GM03348 (cell line): Measurements from ENCODE around the gene TENM3.

Experiments used
- DNase-seq: peaks from one replicate; pipeline ENCODE4 v3.0.0; 2012; ENCODE audit warnings: low spot score

Gene TENM3

DNA sequence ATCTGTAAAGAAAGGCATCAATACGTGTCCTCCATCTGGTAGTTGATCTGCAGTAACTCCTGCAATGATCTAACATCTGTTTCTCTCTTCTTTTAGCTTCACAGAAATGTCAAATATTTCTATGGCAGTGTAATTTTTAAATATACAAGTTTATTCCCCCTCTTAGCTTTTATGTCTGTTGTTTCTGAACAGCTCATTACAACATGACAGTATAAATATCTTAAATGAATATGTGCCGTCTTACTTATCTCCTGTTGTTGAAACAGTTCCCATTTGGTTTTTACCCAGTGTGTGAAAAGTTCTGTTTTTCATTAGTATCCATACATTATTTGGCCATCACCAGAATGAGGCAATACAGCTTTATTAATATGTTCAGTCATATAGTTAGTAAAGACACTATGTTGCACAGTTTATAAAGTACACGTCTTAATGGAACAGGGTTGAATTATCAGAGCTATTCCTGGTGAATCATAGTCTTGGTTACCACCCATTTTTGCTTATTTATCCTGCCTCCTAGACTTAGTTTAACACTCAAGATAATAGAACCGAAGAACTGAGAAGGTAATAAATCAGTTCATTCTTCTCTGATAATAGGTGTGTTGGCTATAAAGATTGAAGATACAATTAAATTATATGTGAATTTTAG is 321.6 kb downstream of the TENM3 start:
- peak; percentile 9 for DNase-seq

DNA sequence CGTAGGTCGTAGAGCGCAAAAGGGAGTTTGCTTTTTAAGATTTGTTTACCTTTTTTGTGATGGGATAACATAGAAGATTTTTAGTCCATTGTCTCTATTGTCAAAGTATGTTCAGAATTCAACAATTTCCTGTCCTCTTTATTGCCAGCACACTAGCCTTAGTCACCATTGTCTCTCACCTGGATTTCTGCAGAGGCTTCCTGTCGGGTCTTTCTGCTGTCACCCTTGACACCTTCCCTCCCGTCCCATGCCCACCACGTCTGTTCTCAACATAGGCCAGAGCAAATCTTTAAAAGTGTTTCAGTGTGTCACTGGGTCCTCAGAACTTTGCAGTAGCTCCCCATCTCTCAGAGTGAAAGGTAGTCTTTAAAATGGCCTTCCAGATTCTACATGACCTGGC is 323.9 kb downstream of the TENM3 start:
- DNase-seq, result no peak

DNA sequence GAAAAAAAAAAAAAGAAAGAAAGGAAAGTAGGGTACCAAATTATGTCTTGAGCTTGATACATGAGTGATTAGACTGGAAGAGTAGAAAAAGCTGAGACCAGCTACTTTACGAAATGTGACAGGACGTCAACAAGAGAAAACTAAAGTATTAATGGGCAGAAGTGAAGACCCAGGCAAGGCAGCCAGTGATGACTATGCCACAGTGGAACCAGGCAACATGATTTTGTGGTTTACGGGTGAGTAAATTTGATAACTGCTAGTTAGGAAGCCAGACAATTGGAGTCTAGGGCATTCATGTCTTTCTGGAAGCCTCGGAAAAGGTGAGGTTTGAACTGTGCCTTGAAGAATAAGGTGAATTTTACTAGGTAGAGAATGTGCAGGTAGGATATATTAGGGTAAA is 326.4 kb downstream of the TENM3 start:
- DNase-seq, result no peak

DNA sequence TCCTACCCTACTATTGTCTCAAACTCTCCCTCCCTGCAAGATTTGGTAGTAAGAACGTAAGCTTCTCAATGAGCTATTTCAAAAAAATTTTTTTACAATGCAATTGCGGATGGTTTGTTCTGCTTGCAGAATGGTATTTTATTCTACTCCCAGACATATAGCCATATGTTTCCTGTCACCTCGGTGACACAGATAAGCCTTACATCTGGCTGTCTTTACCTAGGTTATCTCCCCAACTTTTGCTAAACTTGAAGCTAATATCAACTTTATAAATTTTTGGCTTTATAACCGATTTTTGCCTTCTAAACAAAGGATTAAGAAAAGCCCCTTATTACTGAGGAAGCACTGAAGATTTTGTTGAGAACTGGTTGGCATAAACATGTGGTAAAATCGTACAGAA is 331.5 kb downstream of the TENM3 start:
- no peak for DNase-seq

DNA sequence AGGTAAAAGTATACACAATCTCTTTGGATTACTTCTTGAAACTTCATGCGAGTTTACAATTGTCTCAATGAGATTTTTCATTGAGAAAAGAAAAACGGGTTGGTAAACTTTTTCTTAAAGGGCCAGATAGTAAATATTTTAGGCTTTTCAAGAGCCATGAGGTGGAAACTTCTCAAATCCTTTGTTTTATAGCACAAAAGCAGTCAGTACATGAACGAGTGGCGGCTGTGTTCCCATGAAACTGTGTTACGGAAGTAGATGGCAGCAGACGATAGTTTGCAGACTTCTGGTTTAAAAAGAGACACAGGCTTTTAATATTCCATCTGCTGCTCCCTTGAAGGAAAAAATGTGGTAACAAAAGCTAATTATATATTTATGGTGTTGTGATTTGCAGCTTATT is 332.0 kb downstream of the TENM3 start:
- no peak for DNase-seq

DNA sequence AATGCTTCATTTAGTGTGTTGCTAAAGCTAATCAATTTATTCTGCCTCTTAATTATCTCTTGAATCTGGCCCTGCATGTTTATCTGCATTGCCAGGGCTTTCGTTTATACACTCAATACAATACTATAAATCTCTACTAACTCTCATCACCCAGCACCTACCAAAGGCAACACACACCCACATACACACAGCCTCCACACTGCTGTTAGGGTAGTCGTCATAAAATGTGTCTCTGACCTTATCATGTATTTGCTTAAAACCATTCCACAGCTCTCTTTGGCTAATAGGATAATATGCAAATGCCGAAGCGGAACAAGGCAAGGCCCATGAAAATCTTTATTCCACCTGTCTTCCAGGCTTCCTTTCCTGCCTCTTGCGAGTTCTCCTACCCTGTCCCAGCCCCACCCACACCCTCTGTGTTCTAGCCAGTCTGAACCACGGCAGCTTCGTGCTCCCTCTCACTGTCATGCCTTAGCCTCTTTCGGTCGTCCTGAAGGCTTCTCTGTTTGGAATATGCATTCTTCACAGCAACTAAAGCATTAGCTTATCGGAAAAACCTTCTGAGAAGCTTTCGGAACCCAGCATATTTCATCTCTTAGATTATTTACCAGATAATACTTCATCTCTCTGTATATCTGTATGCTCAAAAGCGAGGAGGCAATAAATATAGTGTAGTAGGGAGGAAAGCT is 333.5 kb downstream of the TENM3 start:
- DNase-seq, result no peak

DNA sequence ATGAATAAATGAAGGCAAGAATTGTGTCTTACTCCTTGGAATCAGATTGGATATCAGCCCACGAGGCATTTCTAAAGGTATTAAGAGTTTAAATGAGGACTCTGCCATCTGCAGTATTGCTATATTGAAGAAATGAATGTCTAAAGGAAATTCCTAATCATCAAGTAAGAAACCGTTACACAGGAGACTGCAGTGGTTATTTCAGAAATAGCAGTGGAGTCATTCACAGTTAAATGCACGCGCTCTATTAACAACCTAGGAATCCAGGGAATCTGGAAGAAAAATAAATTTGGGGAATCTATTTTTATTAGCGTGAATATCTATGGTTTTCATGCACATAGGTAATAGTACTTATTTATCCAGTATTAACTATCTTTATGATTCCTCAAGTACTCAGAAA is 334.2 kb downstream of the TENM3 start:
- no peak for DNase-seq

DNA sequence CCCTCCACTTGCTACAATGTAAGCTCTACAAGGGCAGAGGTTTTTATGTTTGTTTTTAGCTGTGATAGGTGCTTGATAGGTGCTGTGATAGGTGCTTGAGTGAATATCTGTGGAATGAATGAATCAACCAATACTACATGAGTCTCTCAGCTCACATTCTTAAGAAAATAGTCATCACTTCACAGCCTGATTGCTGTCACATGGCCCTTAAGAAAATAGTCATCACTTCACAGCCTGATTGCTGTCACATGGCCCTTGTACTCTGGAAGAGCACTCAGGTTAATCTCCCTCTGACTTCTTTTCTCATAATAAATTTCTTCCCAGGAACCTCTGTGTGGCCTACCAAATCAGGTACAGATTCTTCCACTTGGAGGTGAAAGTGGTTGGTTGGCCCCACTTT is 335.2 kb downstream of the TENM3 start:
- DNase-seq, result peak; percentile 24

DNA sequence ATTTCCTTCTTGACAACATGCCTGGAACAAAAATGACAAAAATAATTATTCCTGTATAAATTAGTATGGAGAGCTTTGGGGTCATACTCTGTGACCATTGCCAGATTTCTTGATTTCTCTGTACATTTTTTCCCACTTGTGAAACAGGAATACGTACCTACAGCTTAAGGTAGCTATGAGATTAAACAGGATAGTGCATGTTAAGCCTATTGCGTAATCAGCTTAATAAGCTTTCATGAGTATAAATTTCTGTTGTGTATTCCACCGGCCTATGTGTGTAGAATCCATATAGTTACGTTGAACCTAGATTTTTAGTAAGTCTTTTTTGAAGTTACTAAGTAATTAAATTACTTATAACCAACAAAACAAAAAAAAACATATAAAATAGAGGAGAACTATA is 339.0 kb downstream of the TENM3 start:
- no peak for DNase-seq

DNA sequence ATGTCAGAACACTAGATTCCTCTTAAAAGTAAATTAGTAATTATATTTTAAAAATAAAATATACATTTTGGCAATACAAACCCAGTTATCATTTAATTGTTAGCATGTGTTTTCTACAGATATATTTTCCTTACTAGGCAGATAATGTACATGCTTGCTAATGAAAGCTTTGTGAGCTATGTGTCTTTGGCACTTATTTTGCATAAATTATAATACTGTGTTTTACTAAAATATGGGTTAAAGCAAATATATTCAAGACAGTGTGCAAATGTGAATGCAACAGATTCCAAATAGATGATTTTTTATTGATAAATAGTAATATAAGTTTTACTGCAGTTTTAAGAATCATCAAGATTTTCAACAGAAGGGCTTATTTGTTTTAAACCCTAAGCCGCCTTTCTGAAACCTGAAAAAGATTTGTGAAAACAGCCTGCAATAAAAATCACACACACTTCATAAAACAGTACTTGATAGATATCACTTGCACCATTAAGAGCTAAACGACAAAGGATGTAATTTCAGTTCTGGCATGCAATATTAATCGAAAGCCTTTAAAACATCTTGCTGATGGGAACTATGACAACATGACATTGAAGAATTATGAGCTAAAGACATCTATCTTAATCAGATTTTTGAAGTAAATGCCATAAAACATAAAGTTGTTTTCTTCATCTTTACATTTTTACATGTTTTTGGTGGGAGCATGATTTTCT is 340.7 kb downstream of the TENM3 start:
- DNase-seq, result no peak

DNA sequence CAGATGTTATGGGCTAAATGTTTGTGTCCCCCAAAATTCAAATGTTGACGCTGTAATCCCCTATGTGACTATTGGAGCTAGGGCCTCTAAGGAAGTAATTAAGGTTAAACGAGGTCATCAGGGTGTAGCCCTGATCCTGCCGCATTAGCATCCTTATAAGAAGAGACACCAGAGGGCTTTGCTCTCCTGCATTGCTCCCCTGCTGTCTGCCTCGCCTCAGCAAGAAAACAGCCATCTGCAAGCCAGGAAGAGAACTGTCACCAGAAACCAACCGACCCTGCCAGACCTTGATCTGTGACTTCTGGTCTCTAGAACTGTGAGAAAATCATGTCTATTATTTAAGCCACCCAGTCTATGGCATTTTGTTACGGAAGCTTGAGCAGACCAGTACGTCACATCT is 342.1 kb downstream of the TENM3 start:
- DNase-seq, result no peak

DNA sequence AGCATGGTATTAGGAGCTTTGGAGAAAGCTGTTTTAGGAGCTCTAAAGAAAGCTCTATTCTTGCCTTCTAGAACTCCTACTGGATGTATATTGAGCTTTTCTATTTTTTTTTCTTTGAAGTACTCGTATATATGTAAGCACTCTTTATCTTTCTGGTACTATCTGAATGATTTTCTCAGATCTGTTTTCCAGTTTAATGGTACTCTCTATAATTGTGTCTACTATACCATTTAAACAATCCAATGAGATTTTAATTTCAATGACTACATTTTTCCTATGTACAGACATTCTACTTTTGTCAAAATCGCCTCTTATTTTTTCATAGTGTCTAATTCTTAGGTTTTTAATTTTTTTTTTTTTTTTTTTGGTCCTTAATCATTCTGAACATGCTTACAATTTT is 345.9 kb downstream of the TENM3 start:
- no peak for DNase-seq

DNA sequence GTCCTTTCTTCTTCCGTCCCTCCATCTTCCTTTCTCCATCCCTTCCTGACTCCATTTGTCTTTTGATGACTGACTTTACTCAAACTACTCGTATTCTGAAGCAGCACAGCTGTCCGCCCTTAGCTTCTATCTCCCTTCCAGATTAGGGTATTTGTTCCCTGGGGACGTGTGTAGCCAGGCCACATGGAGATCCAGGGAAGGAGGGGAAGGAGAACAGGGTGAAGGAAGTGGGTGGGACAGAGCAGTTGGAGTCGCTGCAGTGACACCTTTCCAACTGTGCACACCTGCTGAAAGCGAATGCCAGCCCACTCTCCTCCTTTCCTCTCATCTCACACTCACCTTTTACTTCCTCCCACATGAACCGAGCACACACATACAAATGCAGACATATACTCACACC is 350.2 kb downstream of the TENM3 start:
- DNase-seq, result no peak

DNA sequence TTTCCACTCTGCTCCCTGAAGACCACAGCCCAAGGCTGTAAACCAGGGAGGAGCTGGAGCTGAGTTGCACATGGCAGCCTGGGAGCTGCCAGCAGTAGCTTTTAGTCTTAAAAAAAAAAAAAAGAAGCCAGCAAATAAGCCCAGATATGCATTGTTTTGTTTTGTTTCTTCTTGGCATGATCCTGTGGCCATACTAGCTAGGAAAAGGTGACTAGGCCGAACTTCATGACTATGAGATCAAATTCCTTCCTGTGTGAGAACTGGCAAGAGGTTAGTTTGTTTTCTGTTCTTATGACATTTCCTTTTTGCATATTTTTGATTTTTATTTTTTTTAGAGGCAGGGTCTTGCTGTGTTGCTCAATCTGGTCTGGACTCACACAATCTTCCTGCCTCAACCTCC is 350.7 kb downstream of the TENM3 start:
- DNase-seq, result no peak

DNA sequence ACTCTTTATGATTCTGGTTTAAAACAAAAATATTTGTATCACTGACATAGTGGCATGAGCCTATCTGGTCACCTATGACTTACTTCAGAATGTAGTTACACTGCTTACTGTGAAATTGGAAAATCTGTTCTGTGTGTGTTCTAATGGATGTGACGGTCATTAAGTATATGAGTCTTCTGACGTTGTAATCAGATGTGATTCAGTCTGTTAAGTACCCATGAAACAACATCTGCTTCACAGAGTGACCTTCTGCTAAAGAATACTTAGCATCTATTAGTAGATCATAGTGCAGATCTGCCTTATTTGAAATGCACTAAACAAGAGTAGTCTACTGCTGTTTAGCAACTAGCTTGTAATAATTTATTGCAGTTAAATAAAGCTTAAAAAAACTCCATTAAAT is 356.9 kb downstream of the TENM3 start:
- no peak for DNase-seq

DNA sequence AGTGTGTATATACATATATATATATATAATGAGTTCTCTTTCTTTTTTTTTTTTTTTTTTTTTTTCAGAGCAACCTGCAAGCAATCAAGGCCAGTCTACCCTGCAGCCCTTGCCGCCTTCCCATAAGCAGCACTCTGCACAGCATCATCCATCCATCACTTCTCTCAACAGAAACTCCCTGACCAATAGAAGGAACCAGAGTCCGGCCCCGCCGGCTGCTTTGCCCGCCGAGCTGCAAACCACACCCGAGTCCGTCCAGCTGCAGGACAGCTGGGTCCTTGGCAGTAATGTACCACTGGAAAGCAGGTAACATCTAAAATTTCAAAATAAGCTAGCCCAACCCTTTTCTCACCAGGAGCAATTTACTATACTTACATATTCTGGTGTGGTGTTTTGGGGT is 357.7 kb downstream of the TENM3 start:
- DNase-seq, result no peak

DNA sequence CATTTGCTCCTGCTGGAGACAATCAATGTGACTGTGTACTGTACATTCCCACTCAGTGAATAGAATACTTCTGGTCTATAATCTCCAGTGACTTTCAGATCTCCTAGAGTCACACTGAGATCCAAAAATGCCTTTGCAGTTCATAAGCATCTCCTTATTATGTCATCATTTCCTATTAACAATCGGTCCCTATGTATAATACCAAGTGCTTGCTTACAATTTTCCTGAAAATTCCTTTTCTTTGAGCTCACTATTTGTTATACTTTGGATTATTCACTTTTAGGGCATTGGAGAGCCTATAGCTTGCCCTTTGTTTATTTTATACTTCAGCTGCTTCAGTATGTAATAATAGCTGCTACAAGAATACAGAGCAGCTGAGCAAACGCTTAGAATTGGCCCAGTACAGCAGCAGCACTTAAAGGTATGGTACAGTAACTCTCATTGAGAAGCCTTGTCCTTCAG is 361.0 kb downstream of the TENM3 start:
- peak; percentile 31 for DNase-seq

DNA sequence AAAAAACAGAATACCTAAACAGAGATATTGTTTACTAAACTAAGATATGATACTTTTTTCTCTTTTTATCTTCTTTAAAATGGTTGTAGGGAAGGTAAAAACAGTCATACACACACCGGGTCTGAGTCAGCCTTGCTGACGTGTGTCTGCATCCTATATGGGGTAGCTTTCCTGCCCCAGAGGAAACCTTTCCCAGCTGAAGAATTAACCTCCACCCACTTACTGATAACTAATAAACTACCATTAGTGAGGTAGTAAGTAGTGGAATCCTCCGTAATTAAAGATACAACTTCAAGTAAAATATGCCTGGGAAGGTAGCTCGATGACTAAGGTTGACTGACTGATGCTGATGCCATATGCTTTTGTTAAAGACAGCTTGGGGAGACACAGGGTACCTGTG is 361.8 kb downstream of the TENM3 start:
- no peak for DNase-seq

DNA sequence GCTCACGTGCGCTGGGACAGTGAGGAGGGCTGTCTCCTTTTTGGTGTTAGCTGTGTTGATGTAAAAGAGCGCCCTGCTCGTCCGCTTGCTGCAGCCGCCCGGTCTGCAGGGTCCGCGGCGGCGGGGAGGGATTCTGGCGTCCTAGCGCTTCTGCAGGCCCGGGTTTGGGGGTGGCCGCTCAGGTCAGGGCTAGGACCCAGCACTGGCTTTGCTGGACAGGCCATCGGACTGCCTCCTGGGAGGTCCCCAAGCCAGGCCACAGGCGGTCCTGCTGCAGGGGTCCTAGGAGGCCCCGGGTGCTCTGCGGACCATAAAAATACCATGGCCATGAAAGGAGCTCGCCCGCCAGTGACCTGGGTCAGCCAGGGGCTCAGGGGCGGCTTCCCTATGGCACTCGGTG is 365.3 kb downstream of the TENM3 start:
- no peak for DNase-seq

DNA sequence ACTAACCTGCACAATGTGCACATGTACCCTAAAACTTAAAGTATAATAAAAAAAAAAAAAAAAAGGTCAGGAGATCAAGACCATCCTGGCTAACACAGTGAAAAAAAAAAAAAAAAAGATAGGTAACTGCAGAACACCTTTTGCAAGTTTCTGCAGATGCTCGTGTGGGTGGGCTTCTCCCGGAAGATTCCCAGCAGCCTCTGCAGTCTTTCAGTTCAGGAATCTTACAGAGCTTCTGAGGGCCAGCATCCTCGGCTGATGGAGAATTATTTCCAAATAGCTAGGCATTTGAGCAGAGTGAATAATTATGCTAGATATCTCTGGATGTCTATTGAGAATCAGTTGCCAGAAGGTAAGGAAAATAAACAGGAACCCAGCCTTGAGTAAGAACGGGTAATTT is 373.3 kb downstream of the TENM3 start:
- no peak for DNase-seq

DNA sequence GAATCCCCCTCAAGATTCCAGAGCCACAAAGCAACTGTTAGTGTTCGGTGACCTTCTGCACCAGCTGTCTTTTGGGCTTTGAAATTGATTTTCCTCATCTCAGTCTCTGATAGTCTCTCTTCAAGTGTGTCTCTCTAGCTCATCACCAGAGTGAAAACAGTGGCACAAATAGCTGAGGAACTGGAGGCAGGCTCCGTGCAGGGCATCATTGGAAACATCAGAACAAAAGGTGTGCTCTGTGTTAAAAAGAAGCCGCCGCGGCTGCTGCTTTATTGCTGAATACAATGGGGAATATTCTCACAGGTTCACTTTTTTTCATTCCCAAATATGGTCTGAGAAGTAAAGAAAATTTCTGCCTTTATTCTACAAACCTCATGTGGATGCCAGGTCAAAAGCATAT is 376.5 kb downstream of the TENM3 start:
- no peak for DNase-seq

DNA sequence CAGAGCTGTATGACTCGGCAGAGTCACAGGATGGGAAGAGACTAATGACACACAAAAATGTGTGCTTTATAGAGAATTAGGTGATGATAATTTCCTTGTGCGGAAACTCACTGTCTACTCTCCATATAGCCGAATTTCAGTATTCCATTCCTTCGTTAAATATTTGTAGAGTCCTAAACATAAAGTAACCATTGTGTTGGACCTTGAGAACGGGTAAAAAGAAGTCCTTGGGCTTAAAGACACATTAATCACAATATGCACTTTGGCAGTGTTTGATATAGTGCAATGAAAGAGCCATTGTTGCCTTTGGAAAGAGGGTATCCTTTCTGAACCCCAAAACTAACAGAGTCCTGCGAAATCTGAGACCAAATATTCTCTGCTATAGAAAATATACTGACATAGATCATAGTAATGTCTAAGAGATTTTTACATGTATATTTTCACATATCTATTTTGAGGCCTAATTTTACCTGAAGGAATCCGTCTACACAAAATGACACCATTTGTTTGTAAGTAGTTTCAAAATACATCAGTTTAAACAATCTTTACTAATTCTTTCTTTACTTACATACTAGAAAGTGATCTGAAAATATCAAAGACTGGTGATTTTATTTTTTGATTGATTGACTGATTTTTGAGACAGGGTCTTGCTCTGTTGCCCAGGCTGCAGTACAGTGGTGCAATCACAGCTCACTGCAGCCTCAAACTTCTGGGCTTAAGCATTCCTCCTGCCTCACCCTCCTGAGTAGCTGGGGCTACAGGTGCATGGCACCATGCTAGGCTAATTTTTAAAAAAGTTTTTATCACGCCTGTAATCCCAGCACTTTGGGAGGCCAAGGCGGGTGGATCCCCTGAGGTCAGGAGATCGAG is 377.1 kb downstream of the TENM3 start:
- no peak for DNase-seq

DNA sequence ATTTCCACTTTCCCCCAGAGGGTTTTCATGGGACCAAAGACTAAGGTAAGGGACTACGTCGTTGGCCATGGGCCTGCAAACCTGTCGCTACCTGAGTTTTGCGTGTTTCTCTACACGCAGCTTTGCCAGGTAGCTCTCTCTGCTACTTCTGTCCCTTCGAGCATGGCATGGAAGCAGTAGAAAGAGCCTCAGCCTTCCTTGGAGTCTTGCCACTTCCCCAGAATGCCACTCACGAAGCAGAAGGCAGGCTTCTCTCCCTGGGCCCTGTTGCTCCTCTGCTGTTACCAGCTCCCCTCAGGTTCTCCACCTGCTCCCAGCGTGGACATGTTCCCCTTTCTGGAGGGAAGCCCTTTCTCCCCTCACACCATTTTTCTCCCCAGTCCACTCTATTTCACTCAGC is 381.1 kb downstream of the TENM3 start:
- DNase-seq, result no peak
